Measurements from ENCODE around the gene ZCCHC10.

ZCCHC10 gene

DNA sequence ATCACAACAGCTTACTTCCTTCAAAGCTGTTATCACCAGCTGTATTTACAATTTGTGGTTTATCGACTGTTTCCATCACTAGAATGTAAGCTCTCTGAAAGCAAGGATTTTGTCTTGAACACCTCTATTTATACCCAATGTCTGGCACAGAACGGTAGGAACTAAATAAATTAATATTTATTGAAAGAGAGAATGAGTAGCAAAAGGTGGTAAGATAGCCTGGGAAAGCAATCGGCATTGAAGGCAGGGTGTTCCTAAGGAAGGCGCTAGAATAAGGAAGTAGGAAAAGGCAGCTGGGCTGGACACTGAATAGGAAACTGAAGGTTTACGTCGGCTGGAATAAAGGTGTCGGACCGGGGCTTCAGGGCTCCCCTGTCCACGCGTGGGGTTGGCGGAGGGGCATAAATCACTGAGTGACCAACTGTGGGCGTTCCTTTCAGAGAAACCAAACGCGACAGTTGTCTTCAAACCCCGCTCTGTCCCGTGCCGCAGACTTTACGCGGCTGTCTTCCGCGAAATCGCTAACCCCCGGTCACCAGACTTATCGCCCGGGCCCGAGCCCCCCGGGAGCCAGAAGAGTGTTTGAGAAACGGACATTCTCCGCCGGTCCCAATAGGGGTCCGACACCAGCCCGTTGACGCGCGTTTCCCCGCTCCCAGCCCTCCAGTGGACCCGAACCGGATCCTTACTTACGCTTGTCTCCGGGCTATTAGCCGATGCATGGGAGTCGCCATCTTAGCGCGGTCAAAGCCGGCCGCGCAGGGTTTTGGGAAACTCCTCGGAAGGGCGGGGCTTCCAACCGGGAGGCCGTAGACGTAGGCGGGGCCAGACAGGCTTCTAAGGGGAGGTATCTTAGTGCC is at the start of gene ZCCHC10:
TSS of gene ZCCHC10 (minus strand) at position 746 of the 860 bp plus-strand sequence. CDS start at position 734, 12 bp downstream.
- peak; percentile 94 for DNase-seq
- Mint-ChIP-seq H3K36me3 (ENCODE audit: low read depth) (peaks cover 16% of the 10 kb centered on the region), H3K27me3 (no peaks in the 10 kb centered on the region), H3K4me1 (peaks cover 22% of the 10 kb centered on the region), H3K27ac (peak within 1 kb of the TSS; percentile 91), H3K9me3 (no peaks in the 10 kb centered on the region), H3K4me3 (peak within 1 kb of the TSS; percentile 93)
- peak; percentile 97 for ATAC-seq

- no peak for ATAC-seq
- H3K27me3 Mint-ChIP-seq: no peaks in the 10 kb centered on the region
- H3K36me3 Mint-ChIP-seq (ENCODE audit: low read depth): peaks cover 54% of the 10 kb centered on the region
- H3K27ac Mint-ChIP-seq: no peak overlapping the region
- peaks cover 25% of the 10 kb centered on the region for H3K4me1 Mint-ChIP-seq
- DNase-seq: no peak
- H3K9me3 Mint-ChIP-seq: no peaks in the 10 kb centered on the region
- H3K4me3 Mint-ChIP-seq: no peak overlapping the region
These were observed 49.5 kb upstream of the ZCCHC10 start for GRCh38 chr5:133075572-133076536.

- Mint-ChIP-seq H3K36me3 (ENCODE audit: low read depth) (peaks cover 73% of the 10 kb centered on the region), H3K4me3 (no peak overlapping the region), H3K9me3 (no peaks in the 10 kb centered on the region), H3K4me1 (peaks cover 8% of the 10 kb centered on the region), H3K27me3 (no peaks in the 10 kb centered on the region), H3K27ac (peak overlapping the region; percentile 27)
- DNase-seq: no peak
- no peak for ATAC-seq
These were observed 45.7 kb upstream of the ZCCHC10 start for GRCh38 chr5:133072021-133072420.

DNA sequence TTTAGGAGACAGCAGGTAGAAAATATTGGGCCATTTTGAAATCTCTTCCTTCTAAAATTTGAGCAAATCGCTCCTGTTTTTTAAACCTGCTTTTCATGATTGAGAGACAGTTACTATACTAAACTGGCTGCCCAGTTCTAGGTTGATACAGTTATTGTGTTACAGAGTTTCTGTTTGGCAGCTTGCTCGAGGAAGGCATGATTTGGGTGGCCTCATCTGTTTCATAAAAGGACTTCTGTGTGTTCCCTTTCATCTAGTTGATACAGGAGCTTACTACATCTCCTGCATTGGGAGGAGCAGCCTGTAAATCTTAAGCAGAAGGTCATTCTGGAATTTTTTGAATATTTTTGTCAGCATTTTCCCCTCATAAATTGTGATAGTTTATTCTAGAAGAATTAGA is 39.7 kb upstream of the ZCCHC10 start:
- H3K27ac Mint-ChIP-seq: peak overlapping the region; percentile 27
- DNase-seq (no peak), ATAC-seq (no peak)
- no peaks in the 10 kb centered on the region for H3K9me3 Mint-ChIP-seq
- H3K4me1 Mint-ChIP-seq: peaks cover 23% of the 10 kb centered on the region
- no peak overlapping the region for H3K4me3 Mint-ChIP-seq
- H3K36me3 Mint-ChIP-seq (ENCODE audit: low read depth): peaks cover 53% of the 10 kb centered on the region
- H3K27me3 Mint-ChIP-seq: no peaks in the 10 kb centered on the region

DNA sequence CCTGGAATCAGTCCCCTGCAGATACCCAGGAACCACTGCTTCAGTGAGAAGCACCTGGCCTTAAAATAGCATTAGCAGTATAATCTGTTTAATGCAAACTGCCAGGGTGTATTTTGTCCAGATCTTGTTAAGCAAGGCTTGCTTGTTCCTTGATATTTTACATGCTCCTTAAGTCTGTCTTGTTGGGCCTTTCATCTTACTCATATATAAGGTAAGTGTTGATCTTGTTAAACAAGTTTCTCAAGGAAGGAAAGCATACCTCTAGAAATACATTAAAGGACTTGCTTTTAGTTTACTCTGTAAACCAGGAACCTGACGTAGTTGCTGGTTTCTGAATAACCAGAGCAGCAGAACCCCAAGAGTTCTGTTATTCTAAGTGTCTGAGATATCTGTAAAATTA is 39.1 kb upstream of the ZCCHC10 start:
- Mint-ChIP-seq H3K4me1 (peaks cover 25% of the 10 kb centered on the region), H3K36me3 (ENCODE audit: low read depth) (peaks cover 49% of the 10 kb centered on the region), H3K27me3 (no peaks in the 10 kb centered on the region), H3K9me3 (no peaks in the 10 kb centered on the region), H3K4me3 (no peak overlapping the region), H3K27ac (peak overlapping the region; percentile 27)
- ATAC-seq (no peak), DNase-seq (no peak)

- DNase-seq (no peak), ATAC-seq (no peak)
- no peaks in the 10 kb centered on the region for H3K27me3 Mint-ChIP-seq
- peaks cover 31% of the 10 kb centered on the region for H3K4me1 Mint-ChIP-seq
- H3K9me3 Mint-ChIP-seq: no peaks in the 10 kb centered on the region
- H3K4me3 Mint-ChIP-seq: no peak overlapping the region
- H3K27ac Mint-ChIP-seq: peak overlapping the region; percentile 18
- H3K36me3 Mint-ChIP-seq (ENCODE audit: low read depth): peaks cover 41% of the 10 kb centered on the region
These were observed 37.6 kb upstream of the ZCCHC10 start for GRCh38 chr5:133063965-133064364.

DNA sequence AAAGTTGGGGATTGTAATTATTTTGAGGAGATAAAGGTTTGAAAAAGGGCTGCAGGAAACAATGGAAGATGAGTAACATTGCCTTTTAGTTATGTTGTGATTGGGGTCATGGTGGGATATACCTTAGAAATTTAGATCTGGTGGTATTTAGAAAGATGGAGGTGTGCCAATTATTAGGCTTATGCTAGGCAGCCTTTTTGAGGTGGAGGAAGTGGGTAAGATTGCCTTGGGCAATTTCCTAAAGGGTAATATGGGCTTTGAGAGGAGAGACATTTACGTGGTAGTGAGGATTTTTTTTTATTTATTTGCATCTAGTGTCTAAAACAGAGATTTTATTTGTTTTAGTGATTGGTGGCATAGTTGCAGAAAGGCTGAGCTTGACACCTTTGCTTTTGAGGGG is 35.9 kb upstream of the ZCCHC10 start:
- Mint-ChIP-seq H3K4me3 (no peak overlapping the region), H3K4me1 (peaks cover 35% of the 10 kb centered on the region), H3K27me3 (no peaks in the 10 kb centered on the region), H3K27ac (peak overlapping the region; percentile 24), H3K9me3 (no peaks in the 10 kb centered on the region), H3K36me3 (ENCODE audit: low read depth) (peaks cover 29% of the 10 kb centered on the region)
- ATAC-seq: no peak
- DNase-seq: no peak

DNA sequence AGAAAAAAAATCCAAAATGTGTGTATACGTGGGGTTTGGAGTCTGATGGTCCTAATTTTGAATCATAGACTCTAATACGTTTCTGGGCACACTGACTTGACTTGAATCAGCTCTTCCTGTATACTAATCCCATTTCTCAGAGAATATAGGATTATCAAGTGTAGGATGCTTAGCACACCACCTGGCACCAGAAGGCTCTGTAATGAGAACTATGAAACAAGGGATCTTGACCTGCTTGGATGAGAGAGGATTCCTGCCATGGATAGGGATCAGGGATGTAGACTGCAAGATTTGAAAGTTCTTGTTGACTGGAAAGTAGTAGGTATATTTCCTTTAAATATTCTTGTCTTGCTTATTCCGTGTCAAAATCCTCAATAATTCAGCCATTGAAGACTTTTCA is 33.3 kb upstream of the ZCCHC10 start:
- no peak for ATAC-seq
- H3K4me1 Mint-ChIP-seq: peaks cover 55% of the 10 kb centered on the region

DNA sequence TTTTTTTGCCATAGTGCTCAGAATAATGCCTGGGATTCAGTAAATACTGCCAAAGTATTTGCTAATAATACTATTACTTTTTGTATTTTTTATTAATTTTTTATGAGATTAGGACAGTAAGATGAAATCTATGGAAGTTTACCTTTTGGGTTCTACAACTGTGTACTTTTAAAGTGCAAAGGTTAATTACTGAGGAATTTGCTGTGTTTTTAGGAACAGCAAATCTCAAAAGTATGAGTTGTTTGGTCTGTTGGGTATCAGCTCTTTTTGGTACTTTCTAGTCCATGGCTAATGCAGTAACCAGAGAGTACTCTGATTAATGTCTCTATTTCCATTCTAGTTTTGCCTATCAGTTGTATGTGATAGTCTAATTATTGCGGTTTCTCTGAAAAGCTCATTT is 30.5 kb upstream of the ZCCHC10 start:
- Mint-ChIP-seq H3K4me3 (no peak overlapping the region), H3K27ac (no peak overlapping the region), H3K36me3 (ENCODE audit: low read depth) (peaks cover 30% of the 10 kb centered on the region), H3K27me3 (no peaks in the 10 kb centered on the region), H3K9me3 (no peaks in the 10 kb centered on the region), H3K4me1 (peaks cover 60% of the 10 kb centered on the region)
- ATAC-seq: no peak
- no peak for DNase-seq

More for the DNA sequence above, 33.3 kb upstream of the ZCCHC10 start:
- Mint-ChIP-seq H3K27ac (no peak overlapping the region), H3K27me3 (no peaks in the 10 kb centered on the region), H3K9me3 (no peaks in the 10 kb centered on the region), H3K36me3 (ENCODE audit: low read depth) (peaks cover 24% of the 10 kb centered on the region), H3K4me3 (no peak overlapping the region)
- no peak for DNase-seq

DNA sequence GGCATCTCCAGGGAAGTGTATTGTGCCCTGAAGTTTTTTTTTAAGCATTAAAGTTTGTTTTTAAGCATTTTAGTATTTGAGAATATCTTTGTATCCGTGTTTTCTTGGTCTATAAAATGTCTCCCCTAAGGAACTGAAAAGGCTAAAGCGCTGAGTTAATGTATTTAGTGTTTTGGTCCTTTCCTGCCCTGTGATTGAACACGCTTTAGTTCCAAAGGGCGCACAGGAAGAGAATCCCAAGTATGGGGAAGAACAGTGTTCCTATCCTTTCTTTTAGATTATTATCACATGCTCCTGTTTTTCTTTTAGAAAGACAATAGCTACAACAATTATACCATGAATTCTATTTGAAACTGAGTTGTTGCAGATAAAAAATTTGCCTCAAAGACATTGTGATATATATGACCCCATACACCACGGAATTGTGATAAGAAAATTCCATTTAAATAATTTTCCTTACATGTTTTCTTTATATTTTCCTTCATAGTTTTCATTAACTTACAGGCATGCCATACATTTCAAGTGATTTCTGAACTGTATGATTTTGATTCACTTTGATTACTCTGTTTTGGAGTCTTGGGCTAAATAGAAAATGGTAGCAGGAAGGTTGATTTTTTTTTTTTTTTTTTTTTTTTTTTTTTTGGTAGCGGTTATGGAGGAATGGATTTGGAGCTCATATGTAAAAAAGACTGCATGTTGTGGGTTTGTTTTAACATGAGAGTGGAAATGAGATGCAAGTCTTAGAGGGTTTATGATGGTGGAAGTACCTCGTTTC is 28.5 kb upstream of the ZCCHC10 start:
- Mint-ChIP-seq H3K9me3 (no peaks in the 10 kb centered on the region), H3K27ac (peak overlapping the region; percentile 67), H3K36me3 (ENCODE audit: low read depth) (peaks cover 29% of the 10 kb centered on the region), H3K4me3 (peak overlapping the region; percentile 94), H3K27me3 (no peaks in the 10 kb centered on the region), H3K4me1 (peaks cover 60% of the 10 kb centered on the region)
- ATAC-seq: no peak
- no peak for DNase-seq

DNA sequence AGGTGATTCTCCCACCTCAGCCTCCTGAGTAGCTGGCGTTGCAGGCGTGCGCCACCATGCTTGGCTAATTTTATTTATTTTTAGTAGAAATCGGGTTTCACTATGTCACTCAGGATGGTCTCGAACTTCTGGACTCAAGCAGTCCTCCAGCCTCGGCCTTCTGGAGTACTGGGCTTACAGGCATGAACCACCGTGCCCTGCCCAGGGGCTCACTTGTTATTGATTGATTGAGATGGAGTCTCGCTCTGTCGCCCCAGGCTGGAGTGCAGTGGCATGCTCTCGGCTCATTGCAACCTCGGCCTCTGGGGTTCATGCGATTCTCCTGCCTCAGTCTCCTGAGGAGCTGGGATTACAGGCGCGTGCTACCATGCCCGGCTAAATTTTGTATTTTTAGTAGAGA is 27.1 kb upstream of the ZCCHC10 start:
- Mint-ChIP-seq H3K4me1 (peaks cover 60% of the 10 kb centered on the region), H3K9me3 (no peaks in the 10 kb centered on the region), H3K27me3 (no peaks in the 10 kb centered on the region), H3K27ac (peak overlapping the region; percentile 98), H3K4me3 (peak overlapping the region; percentile 94), H3K36me3 (ENCODE audit: low read depth) (peaks cover 25% of the 10 kb centered on the region)
- DNase-seq: no peak
- no peak for ATAC-seq

DNA sequence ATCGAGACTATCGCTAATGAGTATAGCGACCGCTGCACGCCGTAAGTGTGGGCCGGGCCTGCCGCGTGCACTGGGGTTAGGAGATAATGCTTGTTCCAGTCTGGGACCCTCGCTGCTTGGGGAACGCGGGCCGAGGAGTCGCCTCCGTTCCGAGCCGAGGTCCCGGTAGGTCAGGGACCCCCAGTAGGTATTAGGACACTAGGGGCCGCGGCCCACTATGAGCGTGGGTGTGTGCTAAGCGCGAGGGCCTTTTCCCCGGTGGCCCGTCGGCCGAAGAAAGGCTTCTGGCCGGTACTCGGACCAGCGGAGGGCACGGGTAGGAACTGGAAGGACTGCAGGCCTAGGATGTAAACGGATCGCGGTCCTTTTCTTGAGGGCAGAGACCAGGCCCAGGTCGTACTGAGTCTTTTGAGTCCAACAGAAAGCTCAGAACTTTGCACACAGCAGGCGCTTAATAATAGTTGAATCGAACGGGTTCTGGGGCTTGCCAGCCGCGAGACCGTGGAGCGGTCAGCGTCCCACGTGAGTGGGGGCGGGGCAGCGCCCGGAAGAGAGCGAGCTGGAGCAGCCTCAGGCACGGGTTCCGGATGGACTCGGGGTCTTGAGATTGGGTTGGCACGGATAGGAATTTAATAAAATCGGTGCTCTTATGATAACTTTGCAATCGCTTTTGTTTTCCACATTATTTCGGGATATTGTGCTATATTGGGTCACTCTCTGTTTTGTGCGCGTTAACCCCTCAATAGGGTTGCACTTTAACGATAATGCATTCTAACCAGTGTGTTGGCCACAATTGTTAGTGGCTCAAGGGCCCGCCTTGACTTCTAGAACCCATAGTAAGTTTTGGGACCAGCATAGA is 26.2 kb upstream of the ZCCHC10 start:
- Mint-ChIP-seq H3K4me1 (peaks cover 56% of the 10 kb centered on the region), H3K27me3 (no peaks in the 10 kb centered on the region), H3K36me3 (ENCODE audit: low read depth) (peaks cover 22% of the 10 kb centered on the region), H3K4me3 (peak overlapping the region; percentile 94), H3K27ac (peak overlapping the region; percentile 98), H3K9me3 (no peaks in the 10 kb centered on the region)
- peak; percentile 75 for DNase-seq
- peak; percentile 25 for ATAC-seq

- H3K4me3 Mint-ChIP-seq: peak within 1 kb of the TSS; percentile 94
- H3K36me3 Mint-ChIP-seq (ENCODE audit: low read depth): peaks cover 22% of the 10 kb centered on the region
- H3K27me3 Mint-ChIP-seq: no peaks in the 10 kb centered on the region
- H3K4me1 Mint-ChIP-seq: peaks cover 51% of the 10 kb centered on the region
- H3K9me3 Mint-ChIP-seq: no peaks in the 10 kb centered on the region
- peak within 1 kb of the TSS; percentile 98 for H3K27ac Mint-ChIP-seq
- ATAC-seq: peak; percentile 88
- peak; percentile 99 for DNase-seq
These were observed 25.4 kb upstream of the ZCCHC10 start, which contains the start of gene HSPA4 for GRCh38 chr5:133051542-133052316. Gene HSPA4 (plus strand): TSS chr5:133052013. CDS start chr5:133052251, 238 bp downstream.
